Uterus (tissue), 2 donors: ENCODE results near the gene CDH15.

Experiments used
- CTCF ChIP-seq, 4 experiments: fragments of 200-600 bp in 2 of 4; fragments of 450-650 bp in 2 of 4; sonication (generic) in 2 of 4; IDR thresholded peaks; one replicate each; pipeline ENCODE4 v1.5.1; 2016 to 2019; ENCODE audit warnings: antibody characterized with exemption in 4 of 4, mild to moderate bottlenecking in 2 of 4, moderate library complexity in 1 of 4
- POLR2A ChIP-seq, 2 donors: fragments of 450-650 bp; IDR thresholded peaks; one replicate each; pipeline ENCODE4 v1.6.1; 2016; ENCODE audit warnings: antibody characterized with exemption in 2 of 2, mild to moderate bottlenecking in 1 of 2, moderate library complexity in 1 of 2

GRCh38 chr16:89160977-89161701 is 10.4 kb upstream of the CDH15 start:
- TF ChIP-seq CTCF (IDR thresholded peaks at IDR 0.05) (no peak), POLR2A (IDR thresholded peaks at IDR 0.05) (no peak)
